ENCODE measurements around the gene PCSK5.

Gene PCSK5

DNA sequence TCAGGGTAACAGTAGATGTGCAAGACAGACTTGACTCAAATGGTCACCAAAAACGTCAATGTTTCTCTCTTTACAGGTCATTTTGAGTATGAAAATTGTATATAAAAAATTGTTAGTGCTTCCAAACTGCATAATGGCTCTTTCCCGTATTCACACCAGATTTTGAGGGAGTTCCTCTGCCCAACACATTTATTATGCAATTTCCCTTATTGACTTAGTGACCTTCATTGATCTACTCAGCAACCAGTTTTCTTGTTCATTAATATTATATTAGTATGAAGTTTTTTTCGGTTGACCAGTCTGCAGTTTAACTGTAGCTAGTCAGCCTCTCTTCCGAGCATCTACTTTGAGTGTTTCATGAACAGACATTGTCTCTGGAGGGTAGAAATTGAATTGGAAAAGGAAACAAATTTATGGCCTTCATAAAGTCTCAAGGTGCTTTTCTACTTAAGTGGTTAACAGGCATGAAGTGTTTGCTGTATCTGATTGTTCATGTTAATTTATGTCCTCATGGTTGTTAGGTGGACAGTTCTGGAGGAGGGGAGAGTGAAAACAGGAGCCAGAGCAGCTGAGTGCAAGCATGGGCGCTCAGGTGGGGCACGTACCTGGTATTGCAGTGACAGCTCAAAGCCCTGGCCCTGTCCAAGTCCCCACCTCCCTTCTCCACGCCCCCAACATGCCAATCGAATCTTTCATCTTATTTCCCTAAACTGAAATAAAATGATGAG, 263.6 kb downstream of the PCSK5 start:
- Histone ChIP-seq H3K9ac (ENCODE audit: low read length) (no peak overlapping the region), H3K36me3 (ENCODE audit: control insufficient read depth, insufficient read depth, low read length) (no peaks in the 10 kb centered on the region), H3K27ac (ENCODE audit: low read depth, low read length) (no peak overlapping the region), H3K4me3 (ENCODE audit: low read length) (no peak overlapping the region), H3K4me1 (ENCODE audit: control insufficient read depth, insufficient read depth, low read length) (no peaks in the 10 kb centered on the region), H3K27me3 (ENCODE audit: control insufficient read depth, insufficient read depth, low read length) (no peaks in the 10 kb centered on the region)

GRCh38 chr9:76155361-76155760, 264.9 kb downstream of the PCSK5 start:
- H3K4me3 ChIP-seq (ENCODE audit: low read length): no peak overlapping the region
- no peak overlapping the region for H3K27ac ChIP-seq (ENCODE audit: low read depth, low read length)
- H3K9ac ChIP-seq (ENCODE audit: low read length): no peak overlapping the region
- H3K4me1 ChIP-seq (ENCODE audit: control insufficient read depth, insufficient read depth, low read length): no peaks in the 10 kb centered on the region
- H3K36me3 ChIP-seq (ENCODE audit: control insufficient read depth, insufficient read depth, low read length): no peaks in the 10 kb centered on the region
- no peaks in the 10 kb centered on the region for H3K27me3 ChIP-seq (ENCODE audit: control insufficient read depth, insufficient read depth, low read length)

- H3K27ac ChIP-seq (ENCODE audit: low read depth, low read length): no peak overlapping the region
- no peaks in the 10 kb centered on the region for H3K36me3 ChIP-seq (ENCODE audit: control insufficient read depth, insufficient read depth, low read length)
- peaks cover 5% of the 10 kb centered on the region for H3K4me1 ChIP-seq (ENCODE audit: control insufficient read depth, insufficient read depth, low read length)
- H3K27me3 ChIP-seq (ENCODE audit: control insufficient read depth, insufficient read depth, low read length): no peaks in the 10 kb centered on the region
- no peak overlapping the region for H3K9ac ChIP-seq (ENCODE audit: low read length)
- H3K4me3 ChIP-seq (ENCODE audit: low read length): no peak overlapping the region
Observed at GRCh38 chr9:76158713-76159112, 268.2 kb downstream of the PCSK5 start.

GRCh38 chr9:76159293-76159926, 268.9 kb downstream of the PCSK5 start:
- H3K27ac ChIP-seq (ENCODE audit: low read depth, low read length): no peak overlapping the region
- H3K9ac ChIP-seq (ENCODE audit: low read length): no peak overlapping the region
- H3K36me3 ChIP-seq (ENCODE audit: control insufficient read depth, insufficient read depth, low read length): no peaks in the 10 kb centered on the region
- peaks cover 5% of the 10 kb centered on the region for H3K4me1 ChIP-seq (ENCODE audit: control insufficient read depth, insufficient read depth, low read length)
- no peak overlapping the region for H3K4me3 ChIP-seq (ENCODE audit: low read length)
- no peaks in the 10 kb centered on the region for H3K27me3 ChIP-seq (ENCODE audit: control insufficient read depth, insufficient read depth, low read length)

DNA sequence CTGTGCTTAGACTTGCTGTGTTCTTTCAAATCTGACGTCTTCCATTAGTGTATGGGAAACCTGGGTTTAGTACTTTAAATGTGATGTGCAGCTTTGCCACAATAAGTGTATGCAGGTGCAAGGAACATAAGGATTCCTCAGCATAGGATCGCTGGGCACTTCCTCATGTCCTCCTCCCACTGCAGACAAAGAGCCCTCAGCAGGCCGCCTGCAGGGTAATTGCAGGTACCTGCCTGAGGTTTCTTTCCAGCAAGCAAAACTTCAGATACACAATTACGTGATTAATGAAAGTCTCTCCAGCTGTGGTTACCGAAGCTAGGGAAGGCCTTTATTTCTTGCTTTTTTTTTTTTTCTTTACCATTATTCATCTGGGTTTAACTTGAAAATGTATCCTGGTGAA, 270.6 kb downstream of the PCSK5 start:
- H3K9ac ChIP-seq (ENCODE audit: low read length): no peak overlapping the region
- peaks cover 5% of the 10 kb centered on the region for H3K4me1 ChIP-seq (ENCODE audit: control insufficient read depth, insufficient read depth, low read length)
- no peak overlapping the region for H3K4me3 ChIP-seq (ENCODE audit: low read length)
- H3K27ac ChIP-seq (ENCODE audit: low read depth, low read length): peak overlapping the region; percentile 21
- H3K36me3 ChIP-seq (ENCODE audit: control insufficient read depth, insufficient read depth, low read length): no peaks in the 10 kb centered on the region
- H3K27me3 ChIP-seq (ENCODE audit: control insufficient read depth, insufficient read depth, low read length): no peaks in the 10 kb centered on the region

DNA sequence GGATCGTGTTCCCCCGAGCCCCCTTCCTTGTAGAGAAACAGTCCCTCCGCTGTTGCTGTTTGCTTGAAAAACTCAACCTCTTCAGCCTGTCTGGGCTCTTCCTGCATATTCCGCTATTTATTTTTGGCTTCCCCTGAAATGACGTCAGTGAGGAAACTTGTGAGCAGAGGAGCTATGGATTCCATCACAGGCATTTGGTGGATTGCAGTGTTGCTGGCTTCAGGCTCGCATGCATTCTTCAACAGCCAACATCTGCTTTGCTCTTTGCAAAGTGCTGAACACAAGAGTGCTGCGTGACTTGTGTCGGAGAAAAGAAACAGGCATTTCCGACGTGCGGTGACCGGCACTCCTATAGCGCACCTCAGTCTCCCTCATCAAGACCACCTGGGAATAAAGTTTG, 271.1 kb downstream of the PCSK5 start:
- Histone ChIP-seq H3K4me1 (ENCODE audit: control insufficient read depth, insufficient read depth, low read length) (peaks cover 5% of the 10 kb centered on the region), H3K36me3 (ENCODE audit: control insufficient read depth, insufficient read depth, low read length) (no peaks in the 10 kb centered on the region)

GRCh38 chr9:76162086-76162730, 271.7 kb downstream of the PCSK5 start:
- Histone ChIP-seq H3K4me3 (ENCODE audit: low read length) (no peak overlapping the region), H3K36me3 (ENCODE audit: control insufficient read depth, insufficient read depth, low read length) (no peaks in the 10 kb centered on the region)

More for the DNA sequence above, 271.1 kb downstream of the PCSK5 start:
- Histone ChIP-seq H3K4me3 (ENCODE audit: low read length) (no peak overlapping the region), H3K27ac (ENCODE audit: low read depth, low read length) (peak overlapping the region; percentile 21), H3K27me3 (ENCODE audit: control insufficient read depth, insufficient read depth, low read length) (no peaks in the 10 kb centered on the region), H3K9ac (ENCODE audit: low read length) (no peak overlapping the region)

GRCh38 chr9:76162751-76163500, 272.5 kb downstream of the PCSK5 start:
- Histone ChIP-seq H3K4me1 (ENCODE audit: control insufficient read depth, insufficient read depth, low read length) (peaks cover 5% of the 10 kb centered on the region), H3K36me3 (ENCODE audit: control insufficient read depth, insufficient read depth, low read length) (no peaks in the 10 kb centered on the region), H3K27ac (ENCODE audit: low read depth, low read length) (peak overlapping the region; percentile 11), H3K4me3 (ENCODE audit: low read length) (no peak overlapping the region), H3K9ac (ENCODE audit: low read length) (no peak overlapping the region), H3K27me3 (ENCODE audit: control insufficient read depth, insufficient read depth, low read length) (no peaks in the 10 kb centered on the region)

More at GRCh38 chr9:76162086-76162730, 271.7 kb downstream of the PCSK5 start:
- Histone ChIP-seq H3K4me1 (ENCODE audit: control insufficient read depth, insufficient read depth, low read length) (peaks cover 5% of the 10 kb centered on the region), H3K27me3 (ENCODE audit: control insufficient read depth, insufficient read depth, low read length) (no peaks in the 10 kb centered on the region), H3K27ac (ENCODE audit: low read depth, low read length) (peak overlapping the region; percentile 21), H3K9ac (ENCODE audit: low read length) (no peak overlapping the region)

- Histone ChIP-seq H3K36me3 (ENCODE audit: control insufficient read depth, insufficient read depth, low read length) (peaks cover 12% of the 10 kb centered on the region), H3K27me3 (ENCODE audit: control insufficient read depth, insufficient read depth, low read length) (no peaks in the 10 kb centered on the region), H3K4me1 (ENCODE audit: control insufficient read depth, insufficient read depth, low read length) (peaks cover 5% of the 10 kb centered on the region), H3K27ac (ENCODE audit: low read depth, low read length) (no peak overlapping the region), H3K9ac (ENCODE audit: low read length) (no peak overlapping the region), H3K4me3 (ENCODE audit: low read length) (no peak overlapping the region)
Observed at GRCh38 chr9:76166526-76166925, 276.1 kb downstream of the PCSK5 start.

DNA sequence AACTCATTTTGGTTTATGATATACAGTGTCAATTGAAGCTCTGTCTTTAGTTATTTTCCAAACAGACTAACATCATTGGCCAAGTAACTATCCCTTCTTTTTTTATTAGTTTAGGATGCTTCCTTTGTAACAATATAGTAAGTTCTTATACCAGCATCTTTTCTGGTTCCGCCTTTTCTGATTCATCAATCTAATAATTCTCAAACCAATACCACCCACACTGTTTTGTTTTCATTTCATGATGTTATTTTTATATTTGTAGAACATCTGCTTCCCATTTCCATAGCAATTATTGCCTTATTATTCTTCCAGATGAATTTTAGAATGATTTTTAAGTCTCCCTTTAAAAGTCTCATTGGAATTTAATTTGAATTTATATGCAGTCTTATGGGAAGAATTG, 285.7 kb downstream of the PCSK5 start:
- H3K27ac ChIP-seq (ENCODE audit: low read depth, low read length): no peak overlapping the region
- H3K36me3 ChIP-seq (ENCODE audit: control insufficient read depth, insufficient read depth, low read length): peaks cover 6% of the 10 kb centered on the region
- H3K4me1 ChIP-seq (ENCODE audit: control insufficient read depth, insufficient read depth, low read length): no peaks in the 10 kb centered on the region
- H3K4me3 ChIP-seq (ENCODE audit: low read length): no peak overlapping the region
- H3K9ac ChIP-seq (ENCODE audit: low read length): no peak overlapping the region
- H3K27me3 ChIP-seq (ENCODE audit: control insufficient read depth, insufficient read depth, low read length): no peaks in the 10 kb centered on the region

DNA sequence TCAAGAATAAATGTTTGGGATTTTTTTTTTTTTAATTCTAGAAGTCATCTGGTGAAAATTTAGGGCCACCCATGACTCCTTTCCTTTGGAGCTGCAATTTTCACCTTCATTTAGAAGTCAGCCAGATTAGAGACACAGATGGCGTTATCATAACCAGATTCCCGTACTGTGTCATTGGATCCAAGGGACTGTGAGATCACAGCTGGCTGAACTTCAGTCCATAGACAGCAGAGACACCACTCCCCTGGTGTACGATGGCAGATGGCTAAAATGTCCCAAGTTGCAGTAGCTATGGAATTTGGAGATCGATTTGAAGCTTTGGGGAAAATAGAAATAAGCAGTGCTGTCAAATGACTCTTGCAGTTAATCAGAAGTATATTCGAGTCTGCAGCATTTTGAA, 287.5 kb downstream of the PCSK5 start:
- Histone ChIP-seq H3K4me3 (ENCODE audit: low read length) (no peak overlapping the region), H3K27ac (ENCODE audit: low read depth, low read length) (no peak overlapping the region), H3K27me3 (ENCODE audit: control insufficient read depth, insufficient read depth, low read length) (no peaks in the 10 kb centered on the region), H3K36me3 (ENCODE audit: control insufficient read depth, insufficient read depth, low read length) (peaks cover 3% of the 10 kb centered on the region), H3K9ac (ENCODE audit: low read length) (no peak overlapping the region), H3K4me1 (ENCODE audit: control insufficient read depth, insufficient read depth, low read length) (no peaks in the 10 kb centered on the region)

- no peaks in the 10 kb centered on the region for H3K4me1 ChIP-seq (ENCODE audit: control insufficient read depth, insufficient read depth, low read length)
- no peak overlapping the region for H3K9ac ChIP-seq (ENCODE audit: low read length)
- H3K27me3 ChIP-seq (ENCODE audit: control insufficient read depth, insufficient read depth, low read length): no peaks in the 10 kb centered on the region
- peaks cover 3% of the 10 kb centered on the region for H3K36me3 ChIP-seq (ENCODE audit: control insufficient read depth, insufficient read depth, low read length)
- H3K4me3 ChIP-seq (ENCODE audit: low read length): no peak overlapping the region
- no peak overlapping the region for H3K27ac ChIP-seq (ENCODE audit: low read depth, low read length)
Observed at GRCh38 chr9:76180541-76180940, 290.1 kb downstream of the PCSK5 start.

Measured in rectal smooth muscle tissue (tissue), 1 donor.